Measurements from ENCODE around the gene MST1R.
A peak's percentile ranks its signal among the peaks of the same experiment; 100 is the strongest.

The MST1R gene

GRCh38 chr3:49872801-49873281 is 30.8 kb downstream of the MST1R start:
- Histone ChIP-seq H3K4me3 (ENCODE audit: low read depth in 1 of 2, low read length in 2 of 2) (no peak overlapping the region), H3K36me3 (ENCODE audit: insufficient read depth, low read length) (no peaks in the 10 kb centered on the region), H3K27me3 (ENCODE audit: insufficient read depth, low read length, poor library complexity) (peaks cover 23% of the 10 kb centered on the region), H3K79me2 (ENCODE audit: insufficient read depth, low read length) (no peaks in the 10 kb centered on the region), H3K9ac (ENCODE audit: low read depth, low read length) (no peak overlapping the region), H3K27ac (ENCODE audit: low read length) (no peak overlapping the region), H3K9me3 (ENCODE audit: insufficient read depth, low read length, severe bottlenecking) (no peaks in the 10 kb centered on the region), H3K4me2 (ENCODE audit: insufficient read depth, low read length) (no peak overlapping the region), H2AFZ (ENCODE audit: low read depth, low read length) (no peak overlapping the region), H3K4me1 (ENCODE audit: insufficient read depth, low read length) (peaks cover 7% of the 10 kb centered on the region; the same call in 1 of the 2 replicates), H4K20me1 (ENCODE audit: insufficient read depth, low read length) (peaks cover 8% of the 10 kb centered on the region)
- TF ChIP-seq CTCF (IDR thresholded peaks at IDR 0.05; ENCODE audit: borderline replicate concordance, extremely low read depth, low read length, poor library complexity, severe bottlenecking) (no peak), EZH2 (IDR thresholded peaks at IDR 0.05; ENCODE audit: borderline replicate concordance, low read depth, low read length, severe bottlenecking) (no peak)
- DNase-seq (no peak), ATAC-seq (ENCODE audit: insufficient read depth, low read depth) (no peak)

- no peak for DNase-seq
- no peaks in the 10 kb centered on the region for H3K79me2 ChIP-seq (ENCODE audit: insufficient read depth, low read length)
- no peaks in the 10 kb centered on the region for H3K36me3 ChIP-seq (ENCODE audit: insufficient read depth, low read length)
- peaks cover 7% of the 10 kb centered on the region; the same call in 1 of the 2 replicates for H3K4me1 ChIP-seq (ENCODE audit: insufficient read depth, low read length)
- no peak overlapping the region for H3K4me3 ChIP-seq (ENCODE audit: low read depth in 1 of 2, low read length in 2 of 2)
- no peak overlapping the region for H3K9ac ChIP-seq (ENCODE audit: low read depth, low read length)
- H3K4me2 ChIP-seq (ENCODE audit: insufficient read depth, low read length), result no peak overlapping the region
- peaks cover 23% of the 10 kb centered on the region for H3K27me3 ChIP-seq (ENCODE audit: insufficient read depth, low read length, poor library complexity)
- TF ChIP-seq EZH2 (IDR thresholded peaks at IDR 0.05; ENCODE audit: borderline replicate concordance, low read depth, low read length, severe bottlenecking), result no peak
- H2AFZ ChIP-seq (ENCODE audit: low read depth, low read length), result no peak overlapping the region
- ATAC-seq (ENCODE audit: insufficient read depth, low read depth), result no peak
- H3K27ac ChIP-seq (ENCODE audit: low read length), result no peak overlapping the region
- no peaks in the 10 kb centered on the region for H3K9me3 ChIP-seq (ENCODE audit: insufficient read depth, low read length, severe bottlenecking)
- H4K20me1 ChIP-seq (ENCODE audit: insufficient read depth, low read length), result peaks cover 8% of the 10 kb centered on the region
Measured at GRCh38 chr3:49871531-49872153, 32.0 kb downstream of the MST1R start.

- Histone ChIP-seq H3K27ac (ENCODE audit: low read length) (no peak within 1 kb of the TSS), H3K9ac (ENCODE audit: low read depth, low read length) (no peak within 1 kb of the TSS), H3K36me3 (ENCODE audit: insufficient read depth, low read length) (no peaks in the 10 kb centered on the region), H3K4me2 (ENCODE audit: insufficient read depth, low read length) (peak within 1 kb of the TSS; percentile 39), H2AFZ (ENCODE audit: low read depth, low read length) (no peak within 1 kb of the TSS), H3K4me3 (ENCODE audit: low read depth in 1 of 2, low read length in 2 of 2) (no peak within 1 kb of the TSS), H3K79me2 (ENCODE audit: insufficient read depth, low read length) (no peaks in the 10 kb centered on the region), H4K20me1 (ENCODE audit: insufficient read depth, low read length) (peaks cover 10% of the 10 kb centered on the region), H3K9me3 (ENCODE audit: insufficient read depth, low read length, severe bottlenecking) (no peaks in the 10 kb centered on the region), H3K4me1 (ENCODE audit: insufficient read depth, low read length) (peaks cover 7% of the 10 kb centered on the region; the same call in 1 of the 2 replicates), H3K27me3 (ENCODE audit: insufficient read depth, low read length, poor library complexity) (peaks cover 26% of the 10 kb centered on the region)
- TF ChIP-seq EZH2 (IDR thresholded peaks at IDR 0.05; ENCODE audit: borderline replicate concordance, low read depth, low read length, severe bottlenecking) (no peak), CTCF (IDR thresholded peaks at IDR 0.05; ENCODE audit: borderline replicate concordance, extremely low read depth, low read length, poor library complexity, severe bottlenecking) (no peak)
- ATAC-seq (ENCODE audit: insufficient read depth, low read depth), result peak; percentile 65
- DNase-seq, result peak; percentile 50
Measured at GRCh38 chr3:49869525-49870126, 34.0 kb downstream of the MST1R start, which contains the start of gene CAMKV. CAMKV (minus strand) TSS chr3:49869906; CDS start chr3:49862388, 7,518 bp downstream.

- 0 out of 2 replicates have a peak overlapping the region, but pooled peaks have one; percentile 39 for H3K4me2 ChIP-seq (ENCODE audit: insufficient read depth, low read length)
- H3K4me3 ChIP-seq (ENCODE audit: low read depth in 1 of 2, low read length in 2 of 2), result no peak overlapping the region
- H4K20me1 ChIP-seq (ENCODE audit: insufficient read depth, low read length), result peaks cover 13% of the 10 kb centered on the region
- ATAC-seq (ENCODE audit: insufficient read depth, low read depth), result no peak
- H3K9me3 ChIP-seq (ENCODE audit: insufficient read depth, low read length, severe bottlenecking), result no peaks in the 10 kb centered on the region
- peaks cover 7% of the 10 kb centered on the region; the same call in 1 of the 2 replicates for H3K4me1 ChIP-seq (ENCODE audit: insufficient read depth, low read length)
- no peaks in the 10 kb centered on the region for H3K36me3 ChIP-seq (ENCODE audit: insufficient read depth, low read length)
- TF ChIP-seq CTCF (IDR thresholded peaks at IDR 0.05; ENCODE audit: borderline replicate concordance, extremely low read depth, low read length, poor library complexity, severe bottlenecking) (no peak), EZH2 (IDR thresholded peaks at IDR 0.05; ENCODE audit: borderline replicate concordance, low read depth, low read length, severe bottlenecking) (no peak)
- no peak overlapping the region for H2AFZ ChIP-seq (ENCODE audit: low read depth, low read length)
- no peak overlapping the region for H3K27ac ChIP-seq (ENCODE audit: low read length)
- no peak for DNase-seq
- H3K9ac ChIP-seq (ENCODE audit: low read depth, low read length), result no peak overlapping the region
- H3K79me2 ChIP-seq (ENCODE audit: insufficient read depth, low read length), result no peaks in the 10 kb centered on the region
- H3K27me3 ChIP-seq (ENCODE audit: insufficient read depth, low read length, poor library complexity), result peaks cover 31% of the 10 kb centered on the region
Measured at GRCh38 chr3:49868862-49869466, 34.7 kb downstream of the MST1R start.
